CD4-positive, alpha-beta T cell treated with Interleukin-15 for 1 hour (primary cell): Measurements from ENCODE around the gene SCN5A.

ENCODE experiments used
- DNase-seq: peaks from one replicate; pipeline ENCODE4 v3.0.0-alpha.2; 2020

SCN5A gene

GRCh38 chr3:38599886-38600285 is 49.6 kb downstream of the SCN5A start:
- DNase-seq, result no peak

- DNase-seq, result no peak
Observed at GRCh38 chr3:38598791-38599190, 50.7 kb downstream of the SCN5A start.

GRCh38 chr3:38597502-38598060 is 51.9 kb downstream of the SCN5A start:
- no peak for DNase-seq

GRCh38 chr3:38595393-38595792 is 54.1 kb downstream of the SCN5A start:
- DNase-seq, result no peak

GRCh38 chr3:38590521-38590920 is 59.0 kb downstream of the SCN5A start:
- DNase-seq, result no peak

GRCh38 chr3:38588995-38589937 is 60.2 kb downstream of the SCN5A start:
- DNase-seq, result no peak

GRCh38 chr3:38588371-38588971 is 61.0 kb downstream of the SCN5A start:
- DNase-seq, result no peak

GRCh38 chr3:38587548-38588131 is 61.8 kb downstream of the SCN5A start:
- DNase-seq, result no peak

- DNase-seq, result no peak
Observed at GRCh38 chr3:38586546-38587520, 62.7 kb downstream of the SCN5A start.

GRCh38 chr3:38585791-38586420 is 63.6 kb downstream of the SCN5A start:
- DNase-seq, result no peak

- no peak for DNase-seq
Observed at GRCh38 chr3:38583688-38584087, 65.8 kb downstream of the SCN5A start.

- DNase-seq, result no peak
Observed at GRCh38 chr3:38582941-38583645, 66.4 kb downstream of the SCN5A start.

- no peak for DNase-seq
Observed at GRCh38 chr3:38582316-38582715, 67.2 kb downstream of the SCN5A start.

GRCh38 chr3:38581774-38582173 is 67.7 kb downstream of the SCN5A start:
- DNase-seq, result no peak

- no peak for DNase-seq
Observed at GRCh38 chr3:38580450-38581382, 68.8 kb downstream of the SCN5A start.

GRCh38 chr3:38579551-38580449 is 69.7 kb downstream of the SCN5A start:
- DNase-seq, result no peak

GRCh38 chr3:38579141-38579540 is 70.3 kb downstream of the SCN5A start:
- no peak for DNase-seq

- no peak for DNase-seq
Observed at GRCh38 chr3:38578551-38578950, 70.9 kb downstream of the SCN5A start.

GRCh38 chr3:38578081-38578475 is 71.4 kb downstream of the SCN5A start:
- no peak for DNase-seq
